GM12878 (cell line): ENCODE results near the gene KLHL7. TPM values are rescaled to one million over a fixed set of nuclear protein-coding genes. Genes with fewer than 3 reads are reported as not detected.

ENCODE experiments used
- ATF7 ChIP-seq: fragments of 450-650 bp; IDR thresholded peaks from 2 replicates; pipeline ENCODE4 v1.6.1; 2016; ENCODE audit warnings: low read depth, mild to moderate bottlenecking
- CHD1 ChIP-seq: IDR thresholded peaks from 2 replicates; pipeline ENCODE4 v1.6.1; 2012; ENCODE audit warnings: low read depth, low read length, improper control_type of control experiment
- CHD4 ChIP-seq: fragments of 200-600 bp; sonication (generic); IDR thresholded peaks from 2 replicates; pipeline ENCODE4 v1.6.1; 2016; ENCODE audit warnings: mild to moderate bottlenecking
- FOXK2 ChIP-seq: fragments of 450-650 bp; IDR thresholded peaks from 2 replicates; pipeline ENCODE4 v1.6.1; 2017; ENCODE audit warnings: mild to moderate bottlenecking, moderate library complexity
- GATAD2B ChIP-seq: fragments of 450-650 bp; conservative IDR thresholded peaks from 2 replicates; pipeline ENCODE4 v1.6.1; 2017; ENCODE audit warnings: low read depth, mild to moderate bottlenecking, moderate library complexity
- RB1 ChIP-seq: fragments of 450-650 bp; formaldehyde crosslinking; IDR thresholded peaks from 2 replicates; pipeline ENCODE4 v1.6.1; 2017; ENCODE audit warnings: mild to moderate bottlenecking, borderline replicate concordance
- SREBF1 ChIP-seq: IDR thresholded peaks from 2 replicates; pipeline ENCODE4 v1.6.1; 2012; ENCODE audit warnings: mild to moderate bottlenecking, low read length
- TAF1 ChIP-seq: IDR thresholded peaks from 2 replicates; pipeline ENCODE4 v1.6.1; 2011; ENCODE audit warnings: mild to moderate bottlenecking, low read depth, low read length, borderline replicate concordance
- ZNF384 ChIP-seq: IDR thresholded peaks from 2 replicates; pipeline ENCODE4 v1.6.1; 2012; ENCODE audit warnings: low read depth, mild to moderate bottlenecking, low read length, improper control_type of control experiment, borderline replicate concordance
- polyA plus RNA-seq, 11 experiments: library from polyadenylated mRNA; depleted of rRNA in 4 of 11; unstranded in 6 of 11; stranded (reverse) in 5 of 11; fragments of >200 nt; fragmentation: Nextera tagmentation in 4 of 11; fragmentation: Illumina TruSeq in 1 of 11; extraction: Ambion mirVana in 4 of 11; extraction: Trizol in 1 of 11; gene quantifications; 1 replicate in 1 of 11; 2 replicates in 10 of 11; pipeline versions ENCODE4 v1.2.1 to v1.2.3, GENCODE V29; 2011 to 2016; ENCODE audit warnings: inconsistent platforms in 2 of 11, missing spikeins in 2 of 11, low read depth in 1 of 11
- total RNA-seq, 4 experiments: library from RNA; depleted of rRNA in 3 of 4; stranded (reverse); fragments of >200 nt in 3 of 4; fragmentation: Illumina TruSeq in 1 of 4; extraction: Trizol in 1 of 4; gene quantifications; 2 replicates each; pipeline versions ENCODE4 v1.2.1 to v1.2.3, GENCODE V29; 2013 to 2021
- TF ChIP-seq, protein P1 (sequence below): fragments of 450-650 bp; IDR thresholded peaks from 2 replicates; pipeline ENCODE4 v1.6.1; 2018; ENCODE audit warnings: mild to moderate bottlenecking, low read depth, moderate library complexity; ENCODE audit not compliant: partially characterized antibody

Gene KLHL7
- total and polyA plus RNA-seq, 10 of the 15 experiments (the other 5 are each of a cell fraction or from before 2014, with no cell fraction given) = 6.4 to 38.7 (median 20.9) TPM

- TF ChIP-seq, protein P1, sequence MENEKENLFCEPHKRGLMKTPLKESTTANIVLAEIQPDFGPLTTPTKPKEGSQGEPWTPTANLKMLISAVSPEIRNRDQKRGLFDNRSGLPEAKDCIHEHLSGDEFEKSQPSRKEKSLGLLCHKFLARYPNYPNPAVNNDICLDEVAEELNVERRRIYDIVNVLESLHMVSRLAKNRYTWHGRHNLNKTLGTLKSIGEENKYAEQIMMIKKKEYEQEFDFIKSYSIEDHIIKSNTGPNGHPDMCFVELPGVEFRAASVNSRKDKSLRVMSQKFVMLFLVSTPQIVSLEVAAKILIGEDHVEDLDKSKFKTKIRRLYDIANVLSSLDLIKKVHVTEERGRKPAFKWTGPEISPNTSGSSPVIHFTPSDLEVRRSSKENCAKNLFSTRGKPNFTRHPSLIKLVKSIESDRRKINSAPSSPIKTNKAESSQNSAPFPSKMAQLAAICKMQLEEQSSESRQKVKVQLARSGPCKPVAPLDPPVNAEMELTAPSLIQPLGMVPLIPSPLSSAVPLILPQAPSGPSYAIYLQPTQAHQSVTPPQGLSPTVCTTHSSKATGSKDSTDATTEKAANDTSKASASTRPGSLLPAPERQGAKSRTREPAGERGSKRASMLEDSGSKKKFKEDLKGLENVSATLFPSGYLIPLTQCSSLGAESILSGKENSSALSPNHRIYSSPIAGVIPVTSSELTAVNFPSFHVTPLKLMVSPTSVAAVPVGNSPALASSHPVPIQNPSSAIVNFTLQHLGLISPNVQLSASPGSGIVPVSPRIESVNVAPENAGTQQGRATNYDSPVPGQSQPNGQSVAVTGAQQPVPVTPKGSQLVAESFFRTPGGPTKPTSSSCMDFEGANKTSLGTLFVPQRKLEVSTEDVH = no peak
- TF ChIP-seq RB1 (no peak), ATF7 (no peak; the same call in 1 of the 2 replicates), ZNF384 (peak; percentile 92), CHD1 (no peak), CHD4 (no peak), GATAD2B (0 out of 2 replicates have a peak, but pooled peaks have one; percentile 20), TAF1 (no peak), FOXK2 (no peak), SREBF1 (no peak)
These were observed 77.9 kb downstream of the KLHL7 start (continued) for GRCh38 chr7:23183279-23184012.
